CD4-positive, alpha-beta T cell treated with Interleukin-10 for 1 hour (primary cell): ENCODE data around the gene RTN4.
"Not testable (repeated sequence)": the region's sequence is repeated elsewhere in the genome, so short reads cannot be mapped to it uniquely, and the experiment has no call there.

Experiments
- DNase-seq: peaks from one replicate; pipeline ENCODE4 v3.0.0-alpha.2; 2020

RTN4 gene

GRCh38 chr2:55073000-55073983, 23.0 kb upstream of the RTN4 start:
- no peak for DNase-seq

- no peak for DNase-seq
Measured at GRCh38 chr2:55063713-55064323, 13.6 kb upstream of the RTN4 start.

GRCh38 chr2:55063226-55063625, 13.0 kb upstream of the RTN4 start:
- peak; percentile 19 for DNase-seq

GRCh38 chr2:55062754-55063153, 12.5 kb upstream of the RTN4 start:
- no peak for DNase-seq

- DNase-seq, result no peak
Measured at GRCh38 chr2:55061523-55062344, 11.5 kb upstream of the RTN4 start.

- DNase-seq, result no peak
Measured at GRCh38 chr2:55059793-55060192, 9.5 kb upstream of the RTN4 start.

- DNase-seq, result no peak
Measured at GRCh38 chr2:55057474-55057873, 7.2 kb upstream of the RTN4 start.

GRCh38 chr2:55056024-55056521, 5.8 kb upstream of the RTN4 start:
- DNase-seq, result no peak

- peak; percentile 38 for DNase-seq
Measured at GRCh38 chr2:55054106-55054875, 4.0 kb upstream of the RTN4 start.

- not testable (repeated sequence) for DNase-seq
Measured at GRCh38 chr2:55053225-55053624, 3.0 kb upstream of the RTN4 start.

- peak; percentile 27 for DNase-seq
Measured at GRCh38 chr2:55052129-55053061, 2.1 kb upstream of the RTN4 start.

GRCh38 chr2:55051026-55051866, 995 bp upstream of the RTN4 start:
- DNase-seq, result peak; percentile 32

- no peak for DNase-seq
Measured at GRCh38 chr2:55049821-55050099, 491 bp downstream of the RTN4 start.

- peak; percentile 62 for DNase-seq
Measured at GRCh38 chr2:55049043-55049820, 1.0 kb downstream of the RTN4 start.

- DNase-seq, result no peak
Measured at GRCh38 chr2:55048508-55049042, 1.7 kb downstream of the RTN4 start.

GRCh38 chr2:55047677-55048299, 2.5 kb downstream of the RTN4 start:
- DNase-seq, result no peak

GRCh38 chr2:55045780-55046179, 4.5 kb downstream of the RTN4 start:
- no peak for DNase-seq

GRCh38 chr2:55043841-55044240, 6.4 kb downstream of the RTN4 start:
- DNase-seq, result no peak

GRCh38 chr2:55038428-55038827, 11.8 kb downstream of the RTN4 start:
- no peak for DNase-seq
